Measurements from ENCODE around the gene TTL. TPM values are rescaled to one million over a fixed set of nuclear protein-coding genes. Genes with fewer than 3 reads are reported as not detected.
"Not testable (repeated sequence)": the region's sequence is repeated elsewhere in the genome, so short reads cannot be mapped to it uniquely, and the experiment has no call there.

TTL gene
- total and polyA plus RNA-seq, 7 donors = 19.0 to 72.0 (median 49.3) TPM

- 91 to 93% (median 91%) methylated on average over 5 of the region's 5 CpGs for WGBS, 3 donors
- no peak for TF ChIP-seq CTCF (IDR thresholded peaks at IDR 0.05)
- no peaks in the 10 kb centered on the region for H3K4me1 ChIP-seq
- H3K27me3 ChIP-seq (ENCODE audit: insufficient read depth in 3 of 3, low read length in 2 of 3) = no peaks in the 10 kb centered on the region
- H3K36me3 ChIP-seq (ENCODE audit: insufficient read depth in 1 of 2, low read depth in 1 of 2) = peaks cover 0 to 41% of the 10 kb centered on the region in 2 donors
- DNase-seq (no peak), ATAC-seq (no peak)
- no peak overlapping the region for H3K27ac ChIP-seq
- no peaks in the 10 kb centered on the region for H3K9me3 ChIP-seq
- intact Hi-C loops (cut with DNase I) = no loop called here
- H3K4me3 ChIP-seq = no peak overlapping the region
Observed at GRCh38 chr2:112528541-112528940, 46.6 kb downstream of the TTL start.

- 82 to 87% (median 86%) methylated on average over 4 of the region's 4 CpGs for WGBS, 3 donors
- no peak for TF ChIP-seq CTCF (IDR thresholded peaks at IDR 0.05)
- ATAC-seq (no peak), DNase-seq (no peak)
- no peaks in the 10 kb centered on the region for H3K27me3 ChIP-seq (ENCODE audit: insufficient read depth in 3 of 3, low read length in 2 of 3)
- H3K4me1 ChIP-seq = no peaks in the 10 kb centered on the region
- H3K4me3 ChIP-seq = no peak overlapping the region
- H3K36me3 ChIP-seq (ENCODE audit: insufficient read depth in 1 of 2, low read depth in 1 of 2) = peaks cover 0 to 41% of the 10 kb centered on the region in 2 donors
- H3K27ac ChIP-seq = no peak overlapping the region
- intact Hi-C loops (cut with DNase I) = no loop called here
- H3K9me3 ChIP-seq = no peaks in the 10 kb centered on the region
Observed at GRCh38 chr2:112529757-112530156, 47.8 kb downstream of the TTL start.

- H3K4me1 ChIP-seq = no peaks in the 10 kb centered on the region
- WGBS, 3 donors = 95 to 98% (median 98%) methylated on average over 4 of the region's 4 CpGs
- no peak overlapping the region for H3K4me3 ChIP-seq
- no peaks in the 10 kb centered on the region for H3K9me3 ChIP-seq
- no peak overlapping the region for H3K27ac ChIP-seq
- no peaks in the 10 kb centered on the region for H3K27me3 ChIP-seq (ENCODE audit: insufficient read depth in 3 of 3, low read length in 2 of 3)
- TF ChIP-seq CTCF (IDR thresholded peaks at IDR 0.05) = no peak
- intact Hi-C loops (cut with DNase I) = no loop called here
- DNase-seq (no peak), ATAC-seq (no peak)
- peaks cover 0 to 41% of the 10 kb centered on the region in 2 donors for H3K36me3 ChIP-seq (ENCODE audit: insufficient read depth in 1 of 2, low read depth in 1 of 2)
Observed at GRCh38 chr2:112530728-112531127, 48.8 kb downstream of the TTL start.

GRCh38 chr2:112534826-112535225 is 52.9 kb downstream of the TTL start:
- intact Hi-C loops (cut with DNase I) = no loop called here
- Histone ChIP-seq H3K9me3 (no peaks in the 10 kb centered on the region), H3K36me3 (ENCODE audit: insufficient read depth in 1 of 2, low read depth in 1 of 2) (peaks cover 0 to 32% of the 10 kb centered on the region in 2 donors), H3K27ac (no peak overlapping the region), H3K27me3 (ENCODE audit: insufficient read depth in 3 of 3, low read length in 2 of 3) (no peaks in the 10 kb centered on the region), H3K4me3 (no peak overlapping the region), H3K4me1 (no peaks in the 10 kb centered on the region)
- no peak for DNase-seq
- 50 to 70% (median 61%) methylated on average over 1 of the region's 1 CpG for WGBS, 3 donors
- TF ChIP-seq CTCF (IDR thresholded peaks at IDR 0.05) = no peak
- ATAC-seq = no peak

- H3K27me3 ChIP-seq (ENCODE audit: insufficient read depth in 3 of 3, low read length in 2 of 3); H3K4me1 ChIP-seq; intact Hi-C loops (cut with DNase I); H3K27ac ChIP-seq; DNase-seq; H3K9me3 ChIP-seq; H3K4me3 ChIP-seq; ATAC-seq: not testable (repeated sequence)
- peaks cover 0 to 15% of the 10 kb centered on the region in 2 donors for H3K36me3 ChIP-seq (ENCODE audit: insufficient read depth in 1 of 2, low read depth in 1 of 2)
Observed at GRCh38 chr2:112536665-112537064, 54.7 kb downstream of the TTL start.

Data from psoas muscle (tissue), 8 donors.